Calu3 (cell line): ENCODE data around the gene HEMK1. TPM values are rescaled to one million over a fixed set of nuclear protein-coding genes. Genes with fewer than 3 reads are reported as not detected.

ENCODE experiments used
- BruUV-seq: library from RNA; stranded (reverse); fragments of 400-500 nt; replicated peaks from 2 replicates; lab custom pipeline; 2021; lab: Mats Ljungman, UMichigan
- CTCF ChIA-PET: fragments of 300-600 bp; sonication (Branson Sonifier 250); formaldehyde crosslinking; loops from one replicate; lab custom pipeline; 2022; ENCODE audit warnings: antibody characterized with exemption; lab: Charles Lee
- DNase-seq: peaks from one replicate; pipeline ENCODE4 v3.0.0; 2022
- H3K27ac Mint-ChIP-seq: one replicate; pipeline ENCODE4 v1.8.0; 2022; ENCODE audit warnings: mixed read lengths; ENCODE audit not compliant: unreplicated experiment
- H3K27me3 Mint-ChIP-seq: one replicate; pipeline ENCODE4 v1.8.0; 2022; ENCODE audit warnings: mixed read lengths; ENCODE audit not compliant: unreplicated experiment
- H3K36me3 Mint-ChIP-seq: one replicate; pipeline ENCODE4 v1.8.0; 2022; ENCODE audit warnings: mild to moderate bottlenecking, moderate library complexity, mixed read lengths; ENCODE audit not compliant: insufficient read depth, unreplicated experiment
- H3K4me1 Mint-ChIP-seq: one replicate; pipeline ENCODE4 v1.8.0; 2022; ENCODE audit warnings: mild to moderate bottlenecking, low read depth, mixed read lengths; ENCODE audit not compliant: unreplicated experiment
- H3K4me3 Mint-ChIP-seq: one replicate; pipeline ENCODE4 v1.8.0; 2022; ENCODE audit warnings: mild to moderate bottlenecking, low read depth, moderate library complexity, mixed read lengths; ENCODE audit not compliant: unreplicated experiment
- H3K9me3 Mint-ChIP-seq: one replicate; pipeline ENCODE4 v1.8.0; 2022; ENCODE audit warnings: low read depth, mixed read lengths; ENCODE audit not compliant: unreplicated experiment
- intact Hi-C: fragments of 100-400 bp; cut with micrococcal nuclease; formaldehyde crosslinking; loops from one replicate; pipeline ENCODE4 v1.10.0; 2022; ENCODE audit not compliant: unreplicated experiment
- total RNA-seq: library from RNA; stranded (reverse); gene quantifications from 2 replicates; pipeline ENCODE4 v1.2.3, GENCODE V29; 2022
- TF ChIP-seq, protein P1 (sequence below): fragments of 200-600 bp; IDR thresholded peaks from one replicate; pipeline ENCODE4 v1.8.0; 2022; ENCODE audit warnings: antibody characterized with exemption; ENCODE audit not compliant: unreplicated experiment

Gene HEMK1
- total RNA-seq, 1 experiment from 2014 or later, result 20.0 TPM

DNA sequence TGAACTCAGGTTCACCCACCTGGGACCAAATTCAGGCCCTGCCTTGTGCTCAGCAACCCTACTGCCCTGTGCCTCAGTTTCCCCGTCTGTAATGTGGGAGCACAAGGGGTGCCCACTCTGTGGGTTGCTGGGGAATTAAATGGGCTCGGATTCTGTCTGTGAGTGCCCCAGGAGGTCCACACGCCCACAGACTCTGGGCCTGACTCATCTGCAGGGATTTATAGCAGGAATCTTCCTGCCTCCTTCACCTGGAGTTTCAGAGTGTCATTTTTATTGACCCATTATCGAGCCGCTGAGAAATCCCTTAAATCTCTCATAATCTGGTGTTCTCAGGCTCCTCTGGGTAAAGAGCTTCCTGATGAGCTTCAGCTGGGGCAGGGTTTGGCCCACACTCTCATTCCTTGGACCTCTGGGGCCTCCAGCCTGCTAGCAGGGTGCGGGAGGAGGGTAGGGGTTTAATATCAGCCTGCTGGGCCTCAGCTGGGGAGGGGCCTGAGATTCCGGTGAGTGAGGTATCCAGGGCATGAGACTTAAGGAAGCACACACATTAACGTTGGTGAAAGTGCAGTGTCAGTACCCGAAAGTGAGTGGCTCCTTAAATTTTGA, 18.2 kb upstream of the HEMK1 start:
- no peak for DNase-seq
- peaks cover 50% of the 10 kb centered on the region for H3K27me3 Mint-ChIP-seq
- H3K9me3 Mint-ChIP-seq, result no peaks in the 10 kb centered on the region
- no peak overlapping the region for H3K27ac Mint-ChIP-seq
- BruUV-seq, result no TSS peak
- intact Hi-C loops, result no loop called here
- TF ChIP-seq, protein P1, sequence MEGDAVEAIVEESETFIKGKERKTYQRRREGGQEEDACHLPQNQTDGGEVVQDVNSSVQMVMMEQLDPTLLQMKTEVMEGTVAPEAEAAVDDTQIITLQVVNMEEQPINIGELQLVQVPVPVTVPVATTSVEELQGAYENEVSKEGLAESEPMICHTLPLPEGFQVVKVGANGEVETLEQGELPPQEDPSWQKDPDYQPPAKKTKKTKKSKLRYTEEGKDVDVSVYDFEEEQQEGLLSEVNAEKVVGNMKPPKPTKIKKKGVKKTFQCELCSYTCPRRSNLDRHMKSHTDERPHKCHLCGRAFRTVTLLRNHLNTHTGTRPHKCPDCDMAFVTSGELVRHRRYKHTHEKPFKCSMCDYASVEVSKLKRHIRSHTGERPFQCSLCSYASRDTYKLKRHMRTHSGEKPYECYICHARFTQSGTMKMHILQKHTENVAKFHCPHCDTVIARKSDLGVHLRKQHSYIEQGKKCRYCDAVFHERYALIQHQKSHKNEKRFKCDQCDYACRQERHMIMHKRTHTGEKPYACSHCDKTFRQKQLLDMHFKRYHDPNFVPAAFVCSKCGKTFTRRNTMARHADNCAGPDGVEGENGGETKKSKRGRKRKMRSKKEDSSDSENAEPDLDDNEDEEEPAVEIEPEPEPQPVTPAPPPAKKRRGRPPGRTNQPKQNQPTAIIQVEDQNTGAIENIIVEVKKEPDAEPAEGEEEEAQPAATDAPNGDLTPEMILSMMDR, result no peak
- CTCF ChIA-PET, result no interaction called here
- H3K4me3 Mint-ChIP-seq, result no peak overlapping the region
- no peaks in the 10 kb centered on the region for H3K36me3 Mint-ChIP-seq
- no peaks in the 10 kb centered on the region for H3K4me1 Mint-ChIP-seq

DNA sequence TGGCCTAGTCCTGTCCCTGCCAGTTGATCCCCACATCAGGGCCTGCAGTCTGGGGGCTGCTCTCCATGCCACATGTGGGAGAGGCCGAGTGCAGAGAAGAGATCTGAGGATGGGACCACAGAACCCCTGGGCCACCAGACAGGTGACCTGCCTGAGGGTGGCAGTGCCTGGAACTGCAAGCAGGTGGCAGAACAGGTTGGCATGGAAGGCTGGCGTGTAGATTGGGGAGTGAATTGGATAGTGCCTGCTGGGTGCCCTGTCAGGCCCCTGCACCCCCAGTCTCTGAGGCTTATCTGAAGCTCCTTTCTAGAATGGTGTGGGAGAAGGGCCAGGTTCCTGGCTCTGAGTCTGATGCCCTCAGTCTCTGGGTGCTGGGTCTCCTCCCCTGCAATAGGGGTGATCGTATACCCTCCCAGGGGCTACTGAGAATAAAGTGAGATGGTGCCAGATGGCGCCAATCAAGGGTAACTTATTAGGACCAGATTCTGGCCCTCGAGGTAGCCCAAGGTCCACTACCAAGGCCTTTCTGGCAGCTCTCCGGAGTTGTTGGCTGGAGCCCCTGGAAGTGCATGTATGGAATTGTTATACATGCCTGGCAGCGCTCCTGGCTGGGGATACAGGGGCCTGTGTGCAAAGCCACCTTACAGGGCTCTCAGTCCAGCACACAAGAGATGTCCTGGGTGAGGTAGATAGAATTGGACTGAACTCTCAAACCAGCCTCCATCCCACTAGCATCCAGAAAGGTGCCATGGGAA, 17.5 kb upstream of the HEMK1 start:
- no peak overlapping the region for H3K4me3 Mint-ChIP-seq
- no peaks in the 10 kb centered on the region for H3K4me1 Mint-ChIP-seq
- BruUV-seq, result no TSS peak
- DNase-seq, result peak; percentile 31
- H3K27ac Mint-ChIP-seq, result no peak overlapping the region
- CTCF ChIA-PET, result interaction anchor here (0.6 kb wide), 1 partner anchor 187 kb away, joined by 3 read pairs; no protein-coding TSS in a partner anchor
- H3K9me3 Mint-ChIP-seq, result no peaks in the 10 kb centered on the region
- TF ChIP-seq, protein P1, result no peak
- H3K36me3 Mint-ChIP-seq, result no peaks in the 10 kb centered on the region
- peaks cover 55% of the 10 kb centered on the region for H3K27me3 Mint-ChIP-seq
- intact Hi-C loops, result no loop called here

DNA sequence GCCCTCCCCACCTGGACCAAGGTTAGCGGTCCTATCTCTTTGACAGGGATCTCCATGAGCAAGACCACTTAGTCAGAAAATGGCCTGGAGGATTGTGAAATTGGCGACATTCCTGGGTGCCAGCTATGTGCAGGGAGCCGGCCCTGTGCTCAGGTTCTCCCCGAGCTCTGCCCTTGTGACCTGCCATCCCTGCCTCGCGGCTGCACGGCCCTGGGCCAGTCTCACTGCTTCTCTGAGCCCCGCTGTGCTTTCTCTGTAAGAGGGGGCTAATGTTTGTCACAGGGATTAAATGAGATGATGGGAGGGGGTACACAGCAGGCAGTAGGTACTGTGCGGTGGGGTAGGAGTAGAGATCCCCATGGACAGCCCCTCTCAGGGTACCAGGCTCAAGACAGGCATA, 16.7 kb upstream of the HEMK1 start:
- no peaks in the 10 kb centered on the region for H3K4me1 Mint-ChIP-seq

GRCh38 chr3:50554553-50554952, 14.8 kb upstream of the HEMK1 start:
- Mint-ChIP-seq H3K4me3 (no peak overlapping the region), H3K4me1 (no peaks in the 10 kb centered on the region), H3K27me3 (peaks cover 82% of the 10 kb centered on the region), H3K27ac (no peak overlapping the region), H3K9me3 (no peaks in the 10 kb centered on the region), H3K36me3 (no peaks in the 10 kb centered on the region)
- no peak for DNase-seq
- BruUV-seq, result no TSS peak
- TF ChIP-seq, protein P1, result no peak
- CTCF ChIA-PET, result interaction anchor here (0.6 to 1.4 kb wide), 2 partner anchors 56 to 57 kb away, joined by 3 to 8 read pairs; partner anchors contain the start of gene CISH
- intact Hi-C loops, result no loop called here

More for the DNA sequence above, 16.7 kb upstream of the HEMK1 start:
- Mint-ChIP-seq H3K27me3 (peaks cover 63% of the 10 kb centered on the region), H3K27ac (no peak overlapping the region), H3K9me3 (no peaks in the 10 kb centered on the region), H3K4me3 (no peak overlapping the region), H3K36me3 (no peaks in the 10 kb centered on the region)
- CTCF ChIA-PET, result no interaction called here
- no peak for DNase-seq
- no TSS peak for BruUV-seq
- TF ChIP-seq, protein P1, result no peak
- intact Hi-C loops, result no loop called here
